Heart right ventricle (tissue), 16 donors: Measurements from ENCODE around the gene CISD3. TPM values are rescaled to one million over a fixed set of nuclear protein-coding genes. Genes with fewer than 3 reads are reported as not detected.

Experiments
- ATAC-seq, 8 donors: fragments of 200-7000 bp; cut with Tn5 transposase; one replicate each; pipeline ENCODE4 v1.9.1; 2020; ENCODE audit warnings: mild to moderate bottlenecking in 8 of 8, moderate library complexity in 8 of 8, moderate number of reproducible peaks in 1 of 8
- DNase-seq, 2 donors: peaks; one replicate each; pipeline ENCODE4 v3.0.0-alpha.2; 2020
- H3K27ac ChIP-seq, 10 donors: fragments of 200-600 bp; sonication (generic) in 2 of 10; one replicate each; pipeline versions ENCODE4 v1.5.0 to v1.8.0; 2020 to 2022; ENCODE audit warnings: mild to moderate bottlenecking in 3 of 10
- H3K27me3 ChIP-seq, 7 donors: fragments of 200-600 bp; one replicate each; pipeline ENCODE4 v1.8.0; 2021 to 2022; ENCODE audit warnings: mild to moderate bottlenecking in 2 of 7
- H3K36me3 ChIP-seq, 9 donors: fragments of 200-600 bp; sonication (generic) in 1 of 9; one replicate each; pipeline versions ENCODE4 v1.5.0 to v1.8.0; 2020 to 2022; ENCODE audit warnings: mild to moderate bottlenecking in 2 of 9
- H3K4me1 ChIP-seq, 9 donors: fragments of 200-600 bp; sonication (generic) in 1 of 9; one replicate each; pipeline versions ENCODE4 v1.5.0 to v1.8.0; 2020 to 2022; ENCODE audit warnings: mild to moderate bottlenecking in 4 of 9
- H3K4me3 ChIP-seq, 10 donors: fragments of 200-600 bp; sonication (generic) in 2 of 10; one replicate each; pipeline versions ENCODE4 v1.5.0 to v1.8.0; 2020 to 2022; ENCODE audit warnings: mild to moderate bottlenecking in 7 of 10, moderate library complexity in 2 of 10
- H3K9me3 ChIP-seq, 11 donors: fragments of 200-600 bp in 10 of 11; sonication (generic) in 2 of 11; one replicate each; pipeline versions ENCODE4 v1.5.0 to v1.8.0; 2013 to 2022; ENCODE audit warnings: mild to moderate bottlenecking in 2 of 11, control low read depth in 1 of 11, moderate library complexity in 1 of 11
- CTCF ChIP-seq, 9 donors: fragments of 200-600 bp; sonication (generic) in 2 of 9; IDR thresholded peaks; one replicate each; pipeline versions ENCODE4 v1.5.0 to v1.8.0; 2021 to 2022; ENCODE audit warnings: antibody characterized with exemption in 9 of 9, mild to moderate bottlenecking in 5 of 9, moderate library complexity in 1 of 9
- WGBS, 2 donors: extraction: QIAGEN DNeasy Blood & Tissue Kit; methylation state at CpG; one replicate each; pipeline ENCODE4 v1.1.7; 2013; ENCODE audit warnings: inconsistent platforms in 1 of 2; 5-methylcytosine and 5-hydroxymethylcytosine counted together
- intact Hi-C, 10 donors: fragments of 100-400 bp; cut with DNase I; formaldehyde crosslinking; loops; one replicate each; pipeline versions ENCODE4 v1.11.1 to v1.14.2; 2022
- polyA plus RNA-seq, 2 donors: library from polyadenylated mRNA; stranded (reverse); fragments of 200-250 nt; gene quantifications; one replicate each; pipeline ENCODE4 v1.2.3, GENCODE V29; 2013
- total RNA-seq, 10 donors: library from RNA; stranded (reverse); fragmentation: NEBNext Ultra II Directional in 3 of 10; extraction: Animal tissue kit (Norgen Biotek cat#: 25700) in 3 of 10; gene quantifications; one replicate each; pipeline versions ENCODE4 v1.2.1 to v1.2.4, GENCODE V29; 2021 to 2023
- donor health status: Arrhythmogenic right ventricular cardiomyopathy.
- donor health status: ischemic (EF 13 %, LVEDD 7.1; RV severe dilation, severe dysfunction).
- donor health status: healthy with polysubstance abuse.
- donor health status: DM: no; HTN: yes; CAD: no.
- donor health status: DM: no; HTN: no; CAD: no.
- donor health status: ischemic (EF 25% LVEDD 6.9; RV normal size, moderate dysfunction).
- donor health status: ischemic (EF 25% LVEDD 5.7; RV mildly dilated, moderate dysfunction).
- donor health status: healthy.
- donor health status: DM: yes; HTN: yes; CAD: no.
- donor health status: Ischemic cardiomyopathy.
- donor health status: ischemic (EF 35%, LVEDD 5.7; RV mildly dilated, moderate dysfunction).
- donor health status: nonischemic (EF 11% LVEDD 7.7; RV severe dilation, severe dysfunction).
- donor health status: DM: yes; HTN: yes; CAD: no.
- donor health status: PGD.
- donor health status: ischemic (EF 29% LVEDD 5.4; RV normal size, mild dysfunction).
- donor health status: nonischemic (EF 23%, LVEDD 6.1; RV moderate dilation, normal function).

CISD3 gene
- total and polyA plus RNA-seq, 12 donors = 50.5 to 84.1 (median 69.4) TPM

GRCh38 chr17:38753071-38753506 lies 22.9 kb downstream of the CISD3 start:
- H3K4me3 ChIP-seq = peak overlapping the region; percentile 69 to 99 (median 88)
- TF ChIP-seq CTCF (IDR thresholded peaks at IDR 0.05) = no peak
- WGBS, 2 donors = 7 to 8% methylated on average over 22 of the region's 22 CpGs
- H3K36me3 ChIP-seq = peaks cover 0 to 47% (median 10%) of the 10 kb centered on the region in 9 donors
- no peaks in the 10 kb centered on the region for H3K9me3 ChIP-seq
- H3K27me3 ChIP-seq = peaks cover 0 to 30% (median 0%) of the 10 kb centered on the region in 7 donors
- intact Hi-C loops = loop anchor here in 5 of 10 donors (2.0 to 10.0 kb wide), 4 partner anchors 44 to 102 kb away; partner anchors contain the start of genes PIP4K2B (in 3 of the 5) and RPL23 (in 1 of the 5)
- DNase-seq (no peak), ATAC-seq (no peak)
- peak overlapping the region; percentile 27 to 98 (median 93) for H3K27ac ChIP-seq
- H3K4me1 ChIP-seq = peaks cover 9 to 56% (median 43%) of the 10 kb centered on the region in 9 donors

GRCh38 chr17:38761612-38762011 lies 31.5 kb downstream of the CISD3 start:
- Histone ChIP-seq H3K27ac (no peak overlapping the region), H3K4me3 (no peak overlapping the region), H3K4me1 (peaks cover 0 to 10% (median 0%) of the 10 kb centered on the region in 9 donors), H3K27me3 (no peaks in the 10 kb centered on the region), H3K9me3 (no peaks in the 10 kb centered on the region), H3K36me3 (peaks cover 0 to 100% (median 50%) of the 10 kb centered on the region in 9 donors)
- TF ChIP-seq CTCF (IDR thresholded peaks at IDR 0.05) = peak in 3 of 9 donors; percentile 6 to 17 (median 7)
- intact Hi-C loops = no loop called here
- 75 to 80% methylated on average over 4 of the region's 4 CpGs for WGBS, 2 donors
- DNase-seq (no peak), ATAC-seq (no peak)

GRCh38 chr17:38762231-38762630 lies 32.1 kb downstream of the CISD3 start:
- H3K36me3 ChIP-seq = peaks cover 0 to 100% (median 55%) of the 10 kb centered on the region in 9 donors
- no peak for TF ChIP-seq CTCF (IDR thresholded peaks at IDR 0.05)
- no peak overlapping the region for H3K4me3 ChIP-seq
- 78 to 87% methylated on average over 3 of the region's 3 CpGs for WGBS, 2 donors
- intact Hi-C loops = no loop called here
- no peaks in the 10 kb centered on the region for H3K9me3 ChIP-seq
- no peaks in the 10 kb centered on the region for H3K27me3 ChIP-seq
- ATAC-seq (no peak), DNase-seq (no peak)
- peaks cover 0 to 10% (median 0%) of the 10 kb centered on the region in 9 donors for H3K4me1 ChIP-seq
- H3K27ac ChIP-seq = no peak overlapping the region

GRCh38 chr17:38766341-38766740 lies 36.2 kb downstream of the CISD3 start:
- 93 to 94% methylated on average over 5 of the region's 5 CpGs for WGBS, 2 donors
- intact Hi-C loops = no loop called here
- ATAC-seq = no peak

More at GRCh38 chr17:38766341-38766740, 36.2 kb downstream of the CISD3 start:
- Histone ChIP-seq H3K27ac (no peak overlapping the region), H3K9me3 (no peaks in the 10 kb centered on the region), H3K27me3 (no peaks in the 10 kb centered on the region), H3K4me3 (no peak overlapping the region), H3K4me1 (peaks cover 0 to 15% (median 4%) of the 10 kb centered on the region in 9 donors), H3K36me3 (peaks cover 0 to 100% (median 46%) of the 10 kb centered on the region in 9 donors)
- DNase-seq = no peak
- TF ChIP-seq CTCF (IDR thresholded peaks at IDR 0.05) = no peak
